IMR-90 (cell line): ENCODE results near the gene BRSK1.

Experiments
- CTCF ChIP-seq: conservative IDR thresholded peaks from 2 replicates; pipeline ENCODE4 v1.5.1; 2012; ENCODE audit warnings: mild to moderate bottlenecking, low read depth, low read length, improper control_type of control experiment
- MAFK ChIP-seq: IDR thresholded peaks from 2 replicates; pipeline ENCODE4 v1.6.1; 2012; ENCODE audit warnings: low read depth, low read length, improper control_type of control experiment
- RCOR1 ChIP-seq: IDR thresholded peaks from 2 replicates; pipeline ENCODE4 v1.6.1; 2012; ENCODE audit warnings: mild to moderate bottlenecking, low read length, improper control_type of control experiment; ENCODE audit not compliant: insufficient replicate concordance
- SMC3 ChIP-seq: fragments of 150-350 bp; IDR thresholded peaks from 2 replicates; pipeline ENCODE4 v1.6.1; 2016; ENCODE audit warnings: low read depth, mild to moderate bottlenecking, antibody characterized with exemption, low read length, moderate library complexity

DNA sequence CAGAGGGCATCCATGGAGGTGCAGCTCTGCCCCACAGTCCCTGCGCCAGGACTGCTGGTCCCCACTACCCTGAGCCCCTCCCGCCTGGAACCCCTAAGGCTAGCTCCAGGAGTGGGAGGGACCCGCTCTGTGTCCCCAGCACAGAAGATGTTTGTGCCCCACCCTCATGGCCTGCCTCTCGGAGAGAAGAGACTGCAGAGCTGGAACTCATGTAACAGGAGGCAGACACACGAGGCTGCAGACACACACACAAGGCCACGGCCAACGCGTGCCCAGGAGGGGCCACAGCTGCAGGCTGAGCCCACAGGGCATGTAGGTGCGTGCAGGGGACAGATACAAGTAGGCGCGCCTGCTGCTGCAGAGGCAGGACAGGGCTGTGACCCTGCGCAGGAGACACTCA, 44.8 kb upstream of the BRSK1 start:
- TF ChIP-seq CTCF (no peak), SMC3 (no peak), RCOR1 (no peak), MAFK (no peak)
